OCI-LY1 (cell line): ENCODE measurements around the gene MECP2.

Experiments
- H2AFZ ChIP-seq: fragments of 200-600 bp; sonication (generic), shearing (Covaris generic); 2 replicates; pipeline ENCODE4 v1.6.0; 2014; ENCODE audit warnings: antibody characterized with exemption, mild to moderate bottlenecking, low read length
- H3F3A ChIP-seq: fragments of 200-600 bp; sonication (generic), shearing (Covaris generic); 2 replicates; pipeline ENCODE4 v1.6.0; 2014; ENCODE audit warnings: mild to moderate bottlenecking, antibody characterized with exemption, low read length, moderate library complexity; ENCODE audit not compliant: insufficient read depth
- H3K27ac ChIP-seq: fragments of 200-600 bp; sonication (generic); 2 replicates; pipeline ENCODE4 v1.5.1; 2014; ENCODE audit warnings: low read length, mixed run types, mild to moderate bottlenecking, low read depth; ENCODE audit not compliant: poor library complexity, severe bottlenecking
- H3K27me3 ChIP-seq: fragments of 200-600 bp; sonication (generic); 2 replicates; pipeline ENCODE4 v1.6.0; 2014; ENCODE audit warnings: antibody characterized with exemption, mild to moderate bottlenecking, low read length, moderate library complexity; ENCODE audit not compliant: insufficient read depth
- H3K36me3 ChIP-seq: fragments of 200-600 bp; sonication (generic); 2 replicates; pipeline ENCODE4 v1.6.1; 2014; ENCODE audit warnings: mild to moderate bottlenecking, antibody characterized with exemption, low read length, moderate library complexity, mixed read lengths; ENCODE audit not compliant: insufficient read depth
- H3K4me1 ChIP-seq: fragments of 200-600 bp; sonication (generic); 2 replicates; pipeline ENCODE4 v1.5.1; 2014; ENCODE audit warnings: mild to moderate bottlenecking, low read length, moderate library complexity; ENCODE audit not compliant: insufficient read depth, severe bottlenecking
- H3K4me2 ChIP-seq: fragments of 200-600 bp; sonication (generic), shearing (Covaris generic); 2 replicates; pipeline ENCODE4 v1.6.1; 2014; ENCODE audit warnings: low read length
- H3K4me3 ChIP-seq: fragments of 200-600 bp; sonication (generic); 2 replicates; pipeline ENCODE4 v1.5.1; 2014; ENCODE audit warnings: low read length, low read depth, mild to moderate bottlenecking, mixed read lengths; ENCODE audit not compliant: poor library complexity, severe bottlenecking
- H3K79me2 ChIP-seq: fragments of 200-600 bp; shearing (Covaris generic); 2 replicates; pipeline ENCODE4 v1.6.1; 2016; ENCODE audit warnings: mixed run types, low read length, mixed read lengths; ENCODE audit not compliant: insufficient read depth
- H3K9ac ChIP-seq: fragments of 200-600 bp; sonication (generic), shearing (Covaris generic); 2 replicates; pipeline ENCODE4 v1.6.1; 2014; ENCODE audit warnings: mild to moderate bottlenecking, low read length, mixed read lengths
- H3K9me2 ChIP-seq: fragments of 200-600 bp; sonication (generic), shearing (Covaris generic); 2 replicates; pipeline ENCODE4 v1.6.1; 2014; ENCODE audit warnings: low read depth, mild to moderate bottlenecking, low read length, mixed read lengths
- H3K9me3 ChIP-seq: fragments of 200-600 bp; shearing (Covaris generic); 2 replicates; pipeline ENCODE4 v1.6.1; 2014; ENCODE audit warnings: low read length, mixed read lengths
- H4K20me1 ChIP-seq: fragments of 200-600 bp; sonication (generic), shearing (Covaris generic); 2 replicates; pipeline ENCODE4 v1.6.0; 2016; ENCODE audit warnings: mild to moderate bottlenecking, low read length; ENCODE audit not compliant: insufficient read depth
- CTCF ChIP-seq: fragments of 200-600 bp; sonication (generic), shearing (Covaris generic); IDR thresholded peaks from 2 replicates; pipeline ENCODE4 v1.5.1; 2017; ENCODE audit warnings: mild to moderate bottlenecking, antibody characterized with exemption, low read length, moderate library complexity, mixed read lengths
- EZH2 ChIP-seq: fragments of 200-600 bp; sonication (generic), shearing (Covaris generic); IDR thresholded peaks from 2 replicates; pipeline ENCODE4 v1.8.0; 2017; ENCODE audit warnings: borderline replicate concordance, mixed run types, mild to moderate bottlenecking, antibody characterized with exemption, low read length, moderate library complexity, mixed read lengths

Gene MECP2

GRCh38 chrX:154016366-154017076 is 81.0 kb downstream of the MECP2 start:
- no peaks in the 10 kb centered on the region for H3K27me3 ChIP-seq
- no peaks in the 10 kb centered on the region for H4K20me1 ChIP-seq
- H3K4me3 ChIP-seq, result no peak overlapping the region
- H3K9ac ChIP-seq, result no peak overlapping the region
- H3K79me2 ChIP-seq, result no peaks in the 10 kb centered on the region
- H3K4me2 ChIP-seq, result no peak overlapping the region
- H3K27ac ChIP-seq, result no peak overlapping the region
- no peak overlapping the region for H2AFZ ChIP-seq
- TF ChIP-seq CTCF, result no peak
- TF ChIP-seq EZH2, result no peak
- H3K9me2 ChIP-seq, result no peaks in the 10 kb centered on the region
- peaks cover 26% of the 10 kb centered on the region for H3K4me1 ChIP-seq
- no peaks in the 10 kb centered on the region for H3F3A ChIP-seq
- peaks cover 67% of the 10 kb centered on the region for H3K36me3 ChIP-seq
- no peaks in the 10 kb centered on the region for H3K9me3 ChIP-seq

- peak overlapping the region; percentile 28 for H3K27ac ChIP-seq
- H2AFZ ChIP-seq, result no peak overlapping the region
- no peak for TF ChIP-seq EZH2
- no peak for TF ChIP-seq CTCF
- no peaks in the 10 kb centered on the region for H3K79me2 ChIP-seq
- H4K20me1 ChIP-seq, result no peaks in the 10 kb centered on the region
- no peak overlapping the region for H3K4me2 ChIP-seq
- H3K9me2 ChIP-seq, result no peaks in the 10 kb centered on the region
- peaks cover 75% of the 10 kb centered on the region for H3K36me3 ChIP-seq
- no peaks in the 10 kb centered on the region for H3F3A ChIP-seq
- no peaks in the 10 kb centered on the region for H3K27me3 ChIP-seq
- peaks cover 18% of the 10 kb centered on the region for H3K4me1 ChIP-seq
- no peak overlapping the region for H3K9ac ChIP-seq
- H3K9me3 ChIP-seq, result no peaks in the 10 kb centered on the region
- no peak overlapping the region for H3K4me3 ChIP-seq
These were observed 81.8 kb downstream of the MECP2 start for GRCh38 chrX:154015581-154016264.

- H3K27me3 ChIP-seq, result no peaks in the 10 kb centered on the region
- no peak overlapping the region for H2AFZ ChIP-seq
- TF ChIP-seq EZH2, result no peak
- no peak for TF ChIP-seq CTCF
- no peak overlapping the region for H3K4me3 ChIP-seq
- H3K9me3 ChIP-seq, result no peaks in the 10 kb centered on the region
- no peak overlapping the region for H3K9ac ChIP-seq
- peaks cover 83% of the 10 kb centered on the region for H3K36me3 ChIP-seq
- no peaks in the 10 kb centered on the region for H3K79me2 ChIP-seq
- no peaks in the 10 kb centered on the region for H4K20me1 ChIP-seq
- peak overlapping the region; percentile 28 for H3K27ac ChIP-seq
- no peaks in the 10 kb centered on the region for H3F3A ChIP-seq
- H3K9me2 ChIP-seq, result no peaks in the 10 kb centered on the region
- H3K4me2 ChIP-seq, result no peak overlapping the region
- peaks cover 12% of the 10 kb centered on the region for H3K4me1 ChIP-seq
These were observed 82.8 kb downstream of the MECP2 start for GRCh38 chrX:154014429-154015380.
